ENCODE measurements around the gene EIF2AK2. TPM values are rescaled to one million over a fixed set of nuclear protein-coding genes. Genes with fewer than 3 reads are reported as not detected.

The EIF2AK2 gene
- total and polyA plus RNA-seq, 5 experiments from 2014 or later, result 18.8 to 31.1 (median 24.4) TPM

DNA sequence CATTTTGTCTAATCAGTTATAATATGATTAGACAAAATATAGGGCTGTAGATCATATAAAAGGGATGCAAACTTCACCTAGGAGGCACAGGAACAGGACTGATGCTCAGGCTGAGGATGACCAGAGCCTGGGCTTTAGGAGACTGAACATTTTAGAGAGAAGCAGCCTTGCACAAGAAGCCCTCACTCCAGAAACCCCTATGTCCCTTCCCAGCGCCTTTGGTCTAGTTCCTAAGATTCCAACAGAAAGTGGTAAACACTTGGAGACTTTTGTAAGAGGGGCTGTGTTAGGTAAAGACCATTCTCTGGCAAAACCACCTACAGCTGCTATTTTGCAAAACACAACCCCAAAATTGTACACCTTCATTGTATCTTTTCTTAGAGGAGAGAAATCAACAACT, 39.2 kb downstream of the EIF2AK2 start:
- POLR2A ChIA-PET, result no interaction called here

DNA sequence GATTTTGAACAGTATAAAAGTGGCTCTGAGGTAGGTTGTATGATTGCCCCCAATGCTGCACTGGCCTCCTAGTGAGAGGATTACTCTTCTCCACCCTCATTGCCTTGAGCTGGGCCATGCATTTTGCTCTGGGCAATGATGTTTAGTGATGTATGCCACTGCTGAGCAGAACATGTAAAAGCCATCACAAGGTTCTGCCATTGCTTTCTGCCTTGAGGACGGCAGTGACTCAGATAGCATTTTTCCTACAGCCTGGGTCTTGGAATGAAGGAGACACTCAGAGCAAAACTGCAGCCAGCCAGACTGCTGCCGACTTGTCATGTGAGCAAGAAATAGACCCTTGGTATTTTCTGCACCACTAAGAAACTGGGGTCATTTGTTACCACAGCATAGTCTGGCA, 44.8 kb downstream of the EIF2AK2 start:
- no peak overlapping the region for H3K27ac Mint-ChIP-seq
- no peak overlapping the region for H3K4me3 Mint-ChIP-seq
- H3K4me1 Mint-ChIP-seq, result peaks cover 0 to 4% (median 0%) of the 10 kb centered on the region in 4 donors

More for the DNA sequence above, 39.2 kb downstream of the EIF2AK2 start:
- Mint-ChIP-seq H3K4me1 (peaks cover 0 to 4% (median 0%) of the 10 kb centered on the region in 4 donors), H3K27me3 (no peaks in the 10 kb centered on the region), H3K36me3 (peaks cover 0 to 78% (median 16%) of the 10 kb centered on the region in 3 donors), H3K27ac (peak overlapping the region in 3 of 10 donors; percentile 11 to 81 (median 43)), H3K9me3 (no peaks in the 10 kb centered on the region), H3K4me3 (no peak overlapping the region)
- DNase-seq (no peak), ATAC-seq (no peak)

DNA sequence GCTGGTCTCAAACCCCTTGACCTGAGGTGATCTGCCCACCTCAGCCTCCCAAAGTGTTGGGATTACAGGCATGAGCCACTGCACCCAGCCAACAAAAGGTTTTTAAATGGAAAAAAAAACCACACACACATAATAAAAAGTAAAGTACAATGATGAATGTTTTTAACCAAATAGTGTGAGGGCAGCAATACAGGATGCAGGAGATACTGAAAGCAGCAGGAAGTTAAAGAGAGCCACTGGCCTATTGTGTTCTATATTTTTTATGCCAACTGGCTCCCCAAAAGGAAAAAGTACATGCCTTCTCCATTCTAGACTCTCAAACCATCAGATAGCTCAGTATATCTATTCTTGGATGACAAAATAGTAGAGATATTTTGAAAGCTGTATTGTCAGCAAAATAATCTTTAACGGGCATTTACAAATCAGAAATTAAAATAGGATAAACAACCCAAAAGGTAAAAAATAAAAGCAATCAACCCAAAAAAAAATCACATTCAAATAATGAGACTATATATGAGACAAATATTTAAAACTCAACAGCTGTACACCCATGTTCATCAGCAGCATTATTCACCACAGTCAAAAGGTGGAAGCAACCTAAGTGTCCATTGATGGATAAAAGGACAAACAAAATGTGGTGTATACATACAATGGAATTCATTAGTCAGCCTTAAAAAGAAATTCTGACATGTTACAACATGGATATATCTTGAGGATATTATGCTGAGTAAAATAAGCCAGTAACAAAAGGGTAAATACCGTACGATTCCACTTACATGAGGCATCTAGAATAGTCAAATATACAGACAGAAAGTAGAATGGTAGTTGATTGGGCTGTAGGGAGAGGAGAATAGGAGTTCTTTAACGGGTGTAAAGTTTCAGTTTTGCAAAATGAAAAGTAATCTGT, 46.2 kb downstream of the EIF2AK2 start:
- Mint-ChIP-seq H3K4me3 (no peak overlapping the region), H3K36me3 (peaks cover 4 to 77% (median 14%) of the 10 kb centered on the region in 3 donors), H3K9me3 (no peaks in the 10 kb centered on the region), H3K27me3 (no peaks in the 10 kb centered on the region), H3K27ac (peak overlapping the region in 2 of 10 donors; percentile 15 to 69), H3K4me1 (peaks cover 0 to 2% (median 0%) of the 10 kb centered on the region in 4 donors)
- ATAC-seq, result no peak
- POLR2A ChIA-PET, result interaction anchor here (0.5 kb wide), 1 partner anchor 10 kb away, joined by 5 read pairs; no protein-coding TSS in a partner anchor
- DNase-seq, result no peak

More for the DNA sequence above, 44.8 kb downstream of the EIF2AK2 start:
- POLR2A ChIA-PET, result no interaction called here
- no peaks in the 10 kb centered on the region for H3K27me3 Mint-ChIP-seq
- H3K36me3 Mint-ChIP-seq, result peaks cover 4 to 77% (median 18%) of the 10 kb centered on the region in 3 donors
- H3K9me3 Mint-ChIP-seq, result no peaks in the 10 kb centered on the region
- ATAC-seq, result no peak
- no peak for DNase-seq

DNA sequence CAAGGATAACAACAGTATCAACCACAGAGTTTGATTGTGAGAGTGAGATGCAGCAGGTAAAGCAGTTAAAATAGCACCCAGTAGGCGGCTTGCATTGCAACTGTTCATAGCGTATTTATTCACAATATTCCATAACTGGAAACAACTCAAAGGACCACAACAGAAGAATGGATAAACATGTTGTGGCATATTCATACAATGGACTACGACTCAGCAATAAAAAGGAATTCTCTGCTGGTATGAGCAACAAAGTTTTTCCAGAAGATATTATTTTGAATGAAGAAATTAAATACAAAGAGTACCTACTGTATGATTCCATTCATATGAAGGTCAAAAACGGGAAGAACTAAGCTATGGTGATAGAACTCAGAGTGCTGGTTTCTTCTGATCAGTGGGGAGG, 47.3 kb downstream of the EIF2AK2 start:
- Mint-ChIP-seq H3K9me3 (no peaks in the 10 kb centered on the region), H3K27me3 (no peaks in the 10 kb centered on the region), H3K4me1 (peaks cover 0 to 2% (median 0%) of the 10 kb centered on the region in 4 donors), H3K27ac (no peak overlapping the region), H3K36me3 (peaks cover 4 to 84% (median 15%) of the 10 kb centered on the region in 3 donors), H3K4me3 (no peak overlapping the region)
- no peak for ATAC-seq
- POLR2A ChIA-PET, result no interaction called here
- DNase-seq, result no peak

DNA sequence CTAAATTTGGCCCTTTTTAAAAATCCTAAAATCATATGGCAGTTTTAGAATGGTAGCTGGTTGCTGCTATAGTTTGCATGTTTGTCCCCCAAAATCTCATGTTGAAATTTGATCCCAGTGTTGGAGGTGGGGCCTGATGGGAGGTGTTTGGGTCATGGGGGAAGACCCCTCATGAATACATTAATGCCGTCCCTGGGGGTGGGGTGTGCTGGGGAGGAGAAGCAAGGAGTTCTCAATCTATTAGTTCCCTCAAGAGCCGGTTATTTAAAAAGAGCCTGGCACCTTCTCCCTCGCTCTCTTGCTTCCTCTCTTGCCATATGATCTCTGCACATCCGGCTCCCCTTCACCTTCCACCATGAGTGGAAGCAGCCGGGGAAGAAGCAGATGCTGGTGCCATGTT, 51.6 kb downstream of the EIF2AK2 start:
- no peak for DNase-seq
- Mint-ChIP-seq H3K9me3 (no peaks in the 10 kb centered on the region), H3K4me1 (peaks cover 0 to 2% (median 0%) of the 10 kb centered on the region in 4 donors), H3K27ac (peak overlapping the region in 4 of 10 donors; percentile 49 to 82 (median 66)), H3K27me3 (no peaks in the 10 kb centered on the region), H3K36me3 (peaks cover 4 to 81% (median 20%) of the 10 kb centered on the region in 3 donors), H3K4me3 (no peak overlapping the region)
- ATAC-seq, result no peak
- POLR2A ChIA-PET, result no interaction called here

DNA sequence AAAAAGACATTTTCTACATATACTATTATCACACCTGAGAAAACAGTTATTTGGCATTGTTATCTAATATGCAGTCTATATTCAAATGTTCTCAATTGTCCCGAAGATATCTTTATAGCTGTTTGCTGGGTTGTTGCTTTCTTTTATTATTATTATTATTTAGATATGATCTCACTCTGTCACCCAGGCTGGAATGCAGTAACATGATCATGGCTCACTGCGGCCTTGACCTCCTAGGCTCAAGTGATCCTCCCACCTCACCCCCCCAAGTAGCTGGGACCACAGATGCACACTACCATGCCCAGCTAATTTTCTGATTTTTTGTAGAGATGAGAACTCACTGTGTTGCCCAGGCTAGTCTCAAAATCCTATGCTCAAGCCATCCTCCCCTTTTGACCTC, 52.6 kb downstream of the EIF2AK2 start:
- Mint-ChIP-seq H3K4me1 (peaks cover 0 to 2% (median 0%) of the 10 kb centered on the region in 4 donors), H3K27ac (peak overlapping the region in 2 of 10 donors; percentile 48 to 53), H3K4me3 (no peak overlapping the region), H3K27me3 (no peaks in the 10 kb centered on the region), H3K36me3 (peaks cover 4 to 83% (median 23%) of the 10 kb centered on the region in 3 donors), H3K9me3 (no peaks in the 10 kb centered on the region)
- ATAC-seq (no peak), DNase-seq (no peak)
- POLR2A ChIA-PET, result no interaction called here

DNA sequence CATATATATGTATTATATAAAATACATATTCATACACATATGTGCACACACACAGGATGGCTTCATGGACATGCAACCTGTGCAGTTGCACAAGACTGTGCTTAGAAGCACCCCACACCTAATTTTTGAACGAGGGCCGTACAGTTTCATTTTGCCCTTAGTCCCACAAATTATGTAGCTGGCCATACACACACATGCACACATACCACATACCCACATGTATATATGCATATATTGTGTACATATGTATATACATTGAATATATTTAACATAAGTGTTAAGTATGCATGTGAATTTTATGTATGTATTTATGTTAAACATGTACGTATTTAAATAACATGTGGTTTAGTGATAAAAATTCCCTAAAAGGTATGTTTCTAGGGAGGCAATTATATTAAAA, 54.2 kb downstream of the EIF2AK2 start:
- H3K27me3 Mint-ChIP-seq, result no peaks in the 10 kb centered on the region
- DNase-seq (no peak), ATAC-seq (no peak)
- POLR2A ChIA-PET, result no interaction called here
- no peak overlapping the region for H3K4me3 Mint-ChIP-seq
- H3K9me3 Mint-ChIP-seq, result no peaks in the 10 kb centered on the region
- H3K36me3 Mint-ChIP-seq, result peaks cover 0 to 69% (median 14%) of the 10 kb centered on the region in 3 donors
- H3K27ac Mint-ChIP-seq, result no peak overlapping the region
- H3K4me1 Mint-ChIP-seq, result peaks cover 0 to 2% (median 0%) of the 10 kb centered on the region in 4 donors

DNA sequence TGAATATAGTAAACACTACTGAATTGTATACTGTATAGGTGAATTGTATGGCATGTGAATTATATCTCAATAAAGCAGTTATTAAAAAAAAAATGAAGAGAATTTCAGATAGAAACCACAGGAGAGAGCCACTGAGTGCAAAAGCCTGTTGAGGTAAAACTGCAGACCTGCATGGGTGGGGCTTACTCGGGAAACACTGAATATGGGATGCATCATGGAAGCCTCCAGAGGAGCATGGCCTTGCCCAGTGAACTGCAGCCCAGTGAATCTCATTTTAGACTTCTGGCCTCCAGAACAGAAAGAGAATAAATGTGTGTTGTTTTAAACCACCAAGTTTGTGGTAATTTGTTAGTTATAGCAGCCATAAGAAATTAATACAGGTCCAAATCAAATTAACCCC, 56.7 kb downstream of the EIF2AK2 start:
- Mint-ChIP-seq H3K9me3 (no peaks in the 10 kb centered on the region), H3K4me1 (peaks cover 0 to 2% (median 0%) of the 10 kb centered on the region in 4 donors), H3K4me3 (no peak overlapping the region), H3K27me3 (no peaks in the 10 kb centered on the region), H3K36me3 (peaks cover 4 to 68% (median 18%) of the 10 kb centered on the region in 3 donors), H3K27ac (peak overlapping the region in 4 of 10 donors; percentile 14 to 45 (median 28))
- ATAC-seq (no peak), DNase-seq (no peak)
- POLR2A ChIA-PET, result no interaction called here

DNA sequence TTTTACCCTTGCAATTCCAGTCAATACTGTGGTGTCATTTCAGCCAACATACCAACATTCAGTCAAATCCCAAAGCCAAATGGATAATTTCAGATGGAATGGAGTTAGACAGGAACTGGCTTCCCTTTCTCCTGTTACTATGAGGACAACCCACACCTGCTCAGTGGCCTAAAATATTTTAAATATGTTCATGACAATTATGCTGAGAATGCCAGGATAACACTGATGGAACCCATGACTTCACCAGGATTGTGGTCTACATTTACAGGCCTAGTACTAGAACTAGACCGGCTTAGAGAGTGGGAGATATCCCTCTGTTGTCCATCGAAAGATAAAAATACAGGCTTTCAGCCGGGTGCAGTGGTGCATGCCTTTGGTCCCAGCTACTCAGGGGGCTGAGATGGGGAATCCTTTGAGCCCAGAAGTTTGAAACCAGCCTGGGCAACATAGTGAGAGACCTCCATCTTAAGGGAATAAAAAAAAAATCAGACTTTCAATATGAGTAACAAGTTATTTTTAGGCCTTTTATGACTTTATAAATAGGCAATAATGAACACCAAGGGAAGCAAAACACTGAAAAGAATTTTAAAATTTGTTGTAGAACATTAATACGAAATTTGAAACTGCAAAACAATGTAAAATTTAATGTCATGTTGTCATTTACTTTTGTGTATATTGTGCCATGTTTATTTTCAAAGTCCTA, 58.2 kb downstream of the EIF2AK2 start:
- H3K4me1 Mint-ChIP-seq, result peaks cover 0 to 2% (median 0%) of the 10 kb centered on the region in 4 donors
- DNase-seq (no peak), ATAC-seq (no peak)
- peak overlapping the region in 3 of 10 donors; percentile 17 to 63 (median 38) for H3K27ac Mint-ChIP-seq
- peaks cover 4 to 72% (median 20%) of the 10 kb centered on the region in 3 donors for H3K36me3 Mint-ChIP-seq
- H3K4me3 Mint-ChIP-seq, result no peak overlapping the region
- POLR2A ChIA-PET, result no interaction called here
- no peaks in the 10 kb centered on the region for H3K27me3 Mint-ChIP-seq
- H3K9me3 Mint-ChIP-seq, result no peaks in the 10 kb centered on the region

DNA sequence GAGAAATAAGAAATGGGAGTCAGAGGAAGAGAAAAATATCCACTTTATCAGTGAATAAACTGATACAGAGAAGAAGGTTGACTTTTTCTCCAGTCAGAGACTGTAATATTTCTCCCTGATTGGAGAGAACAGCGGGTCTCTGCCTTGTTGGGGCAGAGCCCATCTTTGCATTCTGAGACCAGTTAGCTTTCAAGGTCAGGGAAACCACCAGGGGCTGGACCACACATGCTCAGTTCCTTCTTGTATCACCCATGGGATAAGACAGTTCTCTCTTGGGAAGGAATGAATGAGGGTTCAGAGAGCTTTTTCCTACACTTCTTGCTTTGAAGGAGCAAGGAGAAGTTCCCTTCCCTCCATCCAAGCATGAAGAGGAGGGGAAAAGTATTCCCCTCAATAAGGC, 60.2 kb downstream of the EIF2AK2 start:
- ATAC-seq (no peak), DNase-seq (no peak)
- H3K27ac Mint-ChIP-seq, result peak overlapping the region in 7 of 10 donors; percentile 9 to 74 (median 27)
- H3K36me3 Mint-ChIP-seq, result peaks cover 4 to 77% (median 22%) of the 10 kb centered on the region in 3 donors
- H3K9me3 Mint-ChIP-seq, result no peaks in the 10 kb centered on the region
- no peak overlapping the region for H3K4me3 Mint-ChIP-seq
- no peaks in the 10 kb centered on the region for H3K27me3 Mint-ChIP-seq
- H3K4me1 Mint-ChIP-seq, result peaks cover 0 to 6% (median 1%) of the 10 kb centered on the region in 4 donors
- POLR2A ChIA-PET, result no interaction called here

DNA sequence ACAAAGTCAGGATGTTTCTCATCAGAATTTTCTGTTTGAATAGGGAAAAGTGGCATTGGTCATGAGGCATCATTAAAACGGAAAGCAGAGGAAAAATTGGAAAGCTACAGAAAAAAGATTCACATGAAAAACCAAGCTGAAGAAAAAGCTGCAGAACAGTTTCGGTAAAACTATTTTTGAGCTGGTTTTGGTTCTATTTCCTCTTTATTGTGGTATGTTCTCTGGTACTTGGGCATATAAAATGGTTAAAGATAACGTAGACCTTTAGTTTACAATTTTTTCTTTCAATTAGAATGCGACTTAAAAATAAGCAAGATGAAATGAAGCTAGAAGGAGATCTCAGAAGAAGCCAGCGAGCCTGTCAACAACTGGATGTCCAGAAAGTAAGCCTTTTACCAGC, 64.9 kb downstream of the EIF2AK2 start:
- POLR2A ChIA-PET, result no interaction called here

DNA sequence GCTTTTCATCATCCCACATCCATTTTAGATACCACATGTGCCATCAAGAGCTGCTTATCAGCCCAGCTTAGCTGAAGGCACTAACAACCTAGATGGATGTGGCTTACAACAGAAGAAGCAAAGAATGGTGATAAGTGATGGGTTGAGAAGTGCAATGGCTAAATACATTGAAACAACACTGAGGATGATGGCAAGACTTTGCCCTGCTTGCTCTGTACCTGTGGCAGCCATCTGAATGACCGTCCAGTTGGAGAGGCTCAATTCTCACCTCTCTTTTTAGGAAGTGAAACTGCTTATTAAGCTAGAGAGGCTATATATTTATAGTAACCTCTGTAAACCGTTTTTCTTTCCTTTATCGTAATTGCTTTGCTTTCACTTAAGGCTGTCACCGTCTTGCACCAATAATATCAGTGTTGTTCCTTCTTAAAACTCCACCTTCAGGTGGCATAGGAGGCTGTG, 66.7 kb downstream of the EIF2AK2 start:
- Mint-ChIP-seq H3K4me1 (peaks cover 8 to 28% (median 13%) of the 10 kb centered on the region in 4 donors), H3K9me3 (no peaks in the 10 kb centered on the region), H3K27ac (peak overlapping the region in 1 of 10 donors; percentile 71), H3K4me3 (no peak overlapping the region), H3K27me3 (no peaks in the 10 kb centered on the region), H3K36me3 (peaks cover 0 to 64% (median 11%) of the 10 kb centered on the region in 3 donors)
- DNase-seq (no peak), ATAC-seq (no peak)
- POLR2A ChIA-PET, result no interaction called here

More for the DNA sequence above, 64.9 kb downstream of the EIF2AK2 start:
- Mint-ChIP-seq H3K27me3 (no peaks in the 10 kb centered on the region), H3K4me3 (peak overlapping the region in 1 of 10 donors; percentile 33), H3K9me3 (no peaks in the 10 kb centered on the region), H3K4me1 (peaks cover 10 to 28% (median 12%) of the 10 kb centered on the region in 4 donors), H3K27ac (peak overlapping the region in 1 of 10 donors; percentile 53), H3K36me3 (peaks cover 4 to 81% (median 14%) of the 10 kb centered on the region in 3 donors)
- ATAC-seq (no peak), DNase-seq (no peak)
